Right cardiac atrium (tissue), 5 donors: ENCODE data around the gene MCTS1. TPM values are rescaled to one million over a fixed set of nuclear protein-coding genes. Genes with fewer than 3 reads are reported as not detected.

Experiments
- ATAC-seq, 2 donors: fragments of 200-7000 bp; cut with Tn5 transposase; one replicate each; pipeline versions ENCODE4 v1.8.0 to v1.9.1; 2020; ENCODE audit warnings: moderate library complexity in 2 of 2, mild to moderate bottlenecking in 1 of 2
- DNase-seq, 3 donors: peaks; one replicate each; pipeline ENCODE4 v3.0.0-alpha.2; 2020
- H3K27ac ChIP-seq: one replicate; pipeline ENCODE4 v1.5.1; 2013; ENCODE audit warnings: mild to moderate bottlenecking, low read length, control low read depth, moderate library complexity
- H3K27me3 ChIP-seq: one replicate; pipeline ENCODE4 v1.6.1; 2013; ENCODE audit not compliant: control insufficient read depth, insufficient read depth
- H3K4me1 ChIP-seq: one replicate; pipeline ENCODE4 v1.6.1; 2013; ENCODE audit warnings: low read length; ENCODE audit not compliant: control insufficient read depth, insufficient read depth
- H3K4me3 ChIP-seq: one replicate; pipeline ENCODE4 v1.5.1; 2013; ENCODE audit warnings: low read length, control low read depth
- H3K9me3 ChIP-seq: one replicate; pipeline ENCODE4 v1.6.1; 2013; ENCODE audit warnings: low read length; ENCODE audit not compliant: control insufficient read depth
- WGBS: extraction: QIAGEN DNeasy Blood & Tissue Kit; methylation state at CpG from one replicate; pipeline ENCODE4 v1.1.7; 2013; 5-methylcytosine and 5-hydroxymethylcytosine counted together
- intact Hi-C, 4 donors: fragments of 100-400 bp; cut with DNase I; formaldehyde crosslinking; loops; one replicate each; pipeline versions ENCODE4 v1.11.0 to v1.14.0; 2022 to 2023
- long read RNA-seq, 4 donors: library from polyadenylated mRNA; unstranded; transcript quantifications; one replicate each; pipeline ENCODE4 v2.0.0, GENCODE V29; 2020 to 2021
- polyA plus RNA-seq: library from polyadenylated mRNA; stranded (reverse); fragments of 200-250 nt; gene quantifications from one replicate; pipeline ENCODE4 v1.2.3, GENCODE V29; 2013
- total RNA-seq, 4 donors: library from RNA; stranded (reverse); fragmentation: NEBNext Ultra II Directional; extraction: Animal tissue kit (Norgen Biotek cat#: 25700); gene quantifications; one replicate each; pipeline ENCODE4 v1.2.1, GENCODE V29; 2021
- donor health status: healthy with polysubstance abuse.
- donor health status: DM: no; HTN: yes; CAD: no.
- donor health status: DM: no; HTN: no; CAD: no.
- donor health status: DM: no; HTN: yes; CAD: no; lungs with severe emphysema.
- donor health status: DM: yes; HTN: yes; CAD: no.

MCTS1 gene
- total RNA-seq (10 to 100 TPM; 27.4 to 34.0 (median 28.8) TPM), polyA plus RNA-seq (48.0 TPM)
- long read RNA-seq, donor 1, transcript MCTS1-202 (6 exons, 1,018 nt) = major isoform, 11 of 26 reads
- long read RNA-seq, donor 1, partial matches to known transcripts = 0 of 26 reads
- long read RNA-seq, donor 1, other reads (novel, unspliced or antisense) = 13 of 26 reads
- long read RNA-seq, donor 2, transcript MCTS1-202 (6 exons, 1,018 nt) = major isoform, 9 of 13 reads
- long read RNA-seq, donor 2, partial matches to known transcripts = 0 of 13 reads
- long read RNA-seq, donor 2, other reads (novel, unspliced or antisense) = 2 of 13 reads
- long read RNA-seq, donor 3, partial matches to known transcripts = 0 of 21 reads
- long read RNA-seq, donor 3, other reads (novel, unspliced or antisense) = 15 of 21 reads
- long read RNA-seq, donor 4, transcript MCTS1-202 (6 exons, 1,018 nt) = major isoform, 5 of 12 reads
- long read RNA-seq, donor 4, partial matches to known transcripts = 0 of 12 reads
- long read RNA-seq, donor 4, other reads (novel, unspliced or antisense) = 4 of 12 reads

DNA sequence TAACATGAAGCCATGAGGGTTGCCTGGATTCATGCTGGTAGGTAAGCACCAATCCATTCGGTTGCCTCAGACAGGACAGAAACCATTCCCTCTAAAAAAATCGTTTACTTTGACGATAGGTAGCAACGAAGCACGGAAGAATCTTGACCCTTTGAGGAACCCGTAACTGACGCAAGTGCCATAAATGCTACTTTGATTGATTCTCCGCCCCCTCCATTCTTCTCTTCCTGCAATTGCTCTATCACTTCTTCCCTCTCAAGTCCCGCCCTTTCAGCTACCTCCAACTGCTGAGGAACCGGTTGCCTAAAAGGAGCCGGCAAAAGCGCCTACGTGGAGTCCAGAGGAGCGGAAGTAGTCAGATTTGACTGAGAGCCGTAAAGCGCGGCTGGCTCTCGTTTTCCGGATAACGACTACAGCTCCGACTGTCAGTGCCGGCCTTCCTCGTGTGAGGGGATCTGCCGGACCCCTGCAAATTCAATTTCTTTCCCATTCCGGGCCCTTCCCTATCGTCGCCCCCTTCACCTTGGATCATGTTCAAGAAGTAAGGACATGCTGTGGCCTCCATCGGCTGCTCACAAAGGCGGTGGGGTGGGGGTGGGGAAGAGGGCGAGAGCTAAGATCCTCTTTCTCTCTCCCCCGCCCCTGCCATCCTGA is at the start of gene MCTS1:
TSS of gene MCTS1 (plus strand) at position 395 of the 654 bp plus-strand sequence. CDS start at position 531, 136 bp downstream.
- Histone ChIP-seq H3K27ac (peak within 1 kb of the TSS; percentile 96), H3K27me3 (no peaks in the 10 kb centered on the region), H3K4me3 (peak within 1 kb of the TSS; percentile 98), H3K4me1 (no peaks in the 10 kb centered on the region), H3K9me3 (no peaks in the 10 kb centered on the region)
- under 1% methylated on average over 30 of the region's 31 CpGs for WGBS
- DNase-seq (peak; percentile 84 to 91 (median 89)), ATAC-seq (peak; percentile 98)
- intact Hi-C loops = loop anchor here in 1 of 4 donors (10.0 kb wide), 1 partner anchor 49 kb away; no protein-coding TSS in a partner anchor

DNA sequence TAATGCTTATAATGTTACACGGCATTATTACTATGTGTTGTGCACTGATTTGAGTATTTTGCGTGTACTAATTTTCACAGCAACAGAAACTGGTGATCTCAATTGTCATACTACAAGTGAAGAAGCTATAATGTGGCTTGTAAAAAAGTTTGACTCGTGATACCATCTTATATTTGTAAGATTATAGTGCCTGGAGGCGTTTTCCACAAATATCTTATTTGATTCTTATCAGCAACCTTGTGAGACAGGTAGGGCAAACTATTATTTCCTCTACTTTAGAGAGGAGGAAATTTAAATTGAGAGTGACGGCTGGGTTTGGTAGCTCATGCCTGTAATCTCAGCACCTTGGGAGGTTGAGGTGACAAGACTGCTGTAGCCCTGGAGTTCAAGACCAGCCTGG is 47.6 kb upstream of the MCTS1 start:
- Histone ChIP-seq H3K4me1 (no peaks in the 10 kb centered on the region), H3K27ac (no peak overlapping the region), H3K9me3 (no peaks in the 10 kb centered on the region), H3K27me3 (no peaks in the 10 kb centered on the region), H3K4me3 (no peak overlapping the region)
- 92% methylated on average over 5 of the region's 5 CpGs for WGBS
- ATAC-seq = no peak
- intact Hi-C loops = loop anchor here in 1 of 4 donors (10.0 kb wide), 1 partner anchor 49 kb away; the partner anchor contains the start of gene MCTS1
- no peak for DNase-seq

GRCh38 chrX:120559804-120560203 is 44.1 kb upstream of the MCTS1 start:
- ATAC-seq = no peak
- intact Hi-C loops = loop anchor here in 1 of 4 donors (10.0 kb wide), 1 partner anchor 45 kb away; the partner anchor contains the start of gene MCTS1
- under 1% methylated on average over 7 of the region's 7 CpGs for WGBS
- H3K4me3 ChIP-seq = peak overlapping the region; percentile 82
- H3K27ac ChIP-seq = peak overlapping the region; percentile 88
- no peak for DNase-seq
- no peaks in the 10 kb centered on the region for H3K27me3 ChIP-seq
- H3K9me3 ChIP-seq = no peaks in the 10 kb centered on the region
- H3K4me1 ChIP-seq = peaks cover 2% of the 10 kb centered on the region

GRCh38 chrX:120560405-120560841 is 43.5 kb upstream of the MCTS1 start:
- Histone ChIP-seq H3K27me3 (no peaks in the 10 kb centered on the region), H3K4me1 (peaks cover 2% of the 10 kb centered on the region), H3K4me3 (peak overlapping the region; percentile 82), H3K9me3 (no peaks in the 10 kb centered on the region), H3K27ac (peak overlapping the region; percentile 88)
- DNase-seq (peak in 1 of 3 donors; percentile 53), ATAC-seq (peak; percentile 22 to 27)
- intact Hi-C loops = no loop called here
- WGBS = 0% methylated on average over 10 of the region's 10 CpGs

DNA sequence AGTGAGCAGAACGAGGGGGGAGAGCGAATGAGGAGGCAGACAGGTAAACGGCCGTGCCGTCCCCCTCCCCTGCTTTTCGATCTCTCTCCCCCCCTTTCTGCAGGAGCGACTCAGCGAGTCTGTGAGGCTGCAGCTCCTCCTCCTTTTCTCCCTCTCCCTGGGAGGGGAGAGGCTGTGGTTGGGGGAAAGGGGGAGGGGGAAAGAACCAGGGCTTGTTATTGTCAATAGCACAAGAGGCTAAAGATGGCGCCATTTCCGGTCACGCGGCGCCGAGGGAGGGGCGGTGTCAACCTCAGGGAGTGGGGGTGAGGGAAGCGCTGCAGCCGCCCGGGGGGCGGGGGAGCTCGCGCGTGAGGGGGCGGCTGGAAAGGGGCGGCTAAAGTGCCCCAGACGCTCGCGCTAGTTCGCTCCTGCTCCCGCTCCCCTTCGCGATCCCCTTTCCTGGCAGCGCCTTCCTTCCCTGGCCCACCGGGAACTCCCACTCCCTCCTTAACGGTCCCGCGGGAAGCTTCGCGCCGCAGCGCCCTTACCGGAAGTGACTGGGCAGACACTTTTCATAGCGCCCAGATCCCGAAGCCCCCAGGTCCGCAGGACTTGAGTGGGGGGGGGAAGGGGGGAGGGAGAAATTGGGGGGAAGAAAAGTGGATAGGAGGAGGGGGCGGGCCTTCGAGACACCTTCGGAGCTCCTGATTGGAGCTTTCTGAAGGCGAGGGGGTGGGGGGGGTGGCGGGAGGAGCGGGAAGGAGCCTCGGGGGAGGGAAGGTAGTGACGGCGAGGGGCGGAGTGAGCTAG is 42.9 kb upstream of the MCTS1 start, which contains the start of gene CUL4B:
TSS of gene CUL4B (minus strand) at position 121 of the 792 bp plus-strand sequence. CDS start 324 bp downstream, outside the sequence.
- Histone ChIP-seq H3K4me3 (peak within 1 kb of the TSS; percentile 86), H3K9me3 (no peaks in the 10 kb centered on the region), H3K27ac (peak within 1 kb of the TSS; percentile 99), H3K27me3 (no peaks in the 10 kb centered on the region), H3K4me1 (peaks cover 2% of the 10 kb centered on the region)
- DNase-seq = peak; percentile 91 to 97 (median 97)
- ATAC-seq = peak; percentile 96 to 98
- under 1% methylated on average over 48 of the region's 54 CpGs for WGBS
- intact Hi-C loops = no loop called here

- Histone ChIP-seq H3K4me3 (peak overlapping the region; percentile 86), H3K27me3 (no peaks in the 10 kb centered on the region), H3K9me3 (no peaks in the 10 kb centered on the region), H3K27ac (peak overlapping the region; percentile 87), H3K4me1 (peaks cover 2% of the 10 kb centered on the region)
- intact Hi-C loops = no loop called here
- no peak for DNase-seq
- ATAC-seq = no peak
- 6% methylated on average over 12 of the region's 12 CpGs for whole genome bisulfite sequencing
Measured at GRCh38 chrX:120561634-120562568, 42.0 kb upstream of the MCTS1 start.

DNA sequence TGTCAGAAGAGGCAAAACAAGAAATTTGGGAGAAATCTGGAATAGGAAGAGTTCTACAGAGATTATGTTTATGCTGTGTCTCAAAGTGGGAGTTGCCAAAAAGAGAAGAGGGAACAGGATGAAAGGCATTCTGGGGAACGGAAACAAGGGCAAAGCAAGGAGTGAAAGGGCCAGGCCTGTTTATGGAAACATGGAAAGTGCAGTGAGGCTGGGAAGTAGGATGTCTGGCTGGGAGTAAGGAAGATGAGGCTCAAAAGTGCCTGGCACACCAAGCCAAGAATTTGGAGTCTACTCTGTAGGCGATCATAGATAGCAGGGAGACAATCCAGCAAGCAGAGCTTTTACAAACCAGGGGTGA is 41.4 kb upstream of the MCTS1 start:
- H3K4me3 ChIP-seq = no peak overlapping the region
- ATAC-seq (no peak), DNase-seq (no peak)
- H3K4me1 ChIP-seq = peaks cover 2% of the 10 kb centered on the region
- peak overlapping the region; percentile 85 for H3K27ac ChIP-seq
- no peaks in the 10 kb centered on the region for H3K27me3 ChIP-seq
- 39% methylated on average over 2 of the region's 2 CpGs for WGBS
- intact Hi-C loops = no loop called here
- H3K9me3 ChIP-seq = no peaks in the 10 kb centered on the region

DNA sequence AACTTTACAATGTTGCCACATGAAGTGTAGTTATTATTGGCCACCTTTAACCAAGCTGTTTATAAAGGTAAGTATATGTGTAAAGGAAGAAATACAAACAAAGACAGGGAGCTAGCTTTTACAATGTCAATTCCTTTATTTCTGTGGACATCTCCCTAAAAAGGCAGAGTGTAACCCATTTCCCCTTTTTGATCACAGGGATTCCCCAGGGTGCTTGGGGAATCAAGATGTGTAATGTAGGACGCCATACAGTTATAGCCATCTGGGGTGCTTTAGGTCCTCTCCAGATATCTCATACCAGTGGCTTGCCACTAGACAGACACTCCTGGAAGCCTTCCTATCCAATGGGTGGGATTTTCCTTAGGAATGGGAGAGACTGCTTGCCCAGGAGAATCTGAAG is 39.0 kb upstream of the MCTS1 start:
- WGBS = 82% methylated on average over 1 of the region's 1 CpG
- intact Hi-C loops = no loop called here
- DNase-seq = no peak
- no peaks in the 10 kb centered on the region for H3K27me3 ChIP-seq
- H3K27ac ChIP-seq = no peak overlapping the region
- no peak overlapping the region for H3K4me3 ChIP-seq
- no peak for ATAC-seq
- H3K4me1 ChIP-seq = peaks cover 2% of the 10 kb centered on the region
- no peaks in the 10 kb centered on the region for H3K9me3 ChIP-seq

- no peaks in the 10 kb centered on the region for H3K27me3 ChIP-seq
- intact Hi-C loops = no loop called here
- H3K4me1 ChIP-seq = peaks cover 2% of the 10 kb centered on the region
- no peak overlapping the region for H3K4me3 ChIP-seq
- no peak overlapping the region for H3K27ac ChIP-seq
- ATAC-seq (no peak), DNase-seq (no peak)
- H3K9me3 ChIP-seq = no peaks in the 10 kb centered on the region
- 97% methylated on average over 3 of the region's 3 CpGs for WGBS
Measured at GRCh38 chrX:120566817-120567216, 37.1 kb upstream of the MCTS1 start.

GRCh38 chrX:120568035-120568434 is 35.9 kb upstream of the MCTS1 start:
- H3K27me3 ChIP-seq = no peaks in the 10 kb centered on the region
- intact Hi-C loops = no loop called here
- H3K4me3 ChIP-seq = no peak overlapping the region
- H3K9me3 ChIP-seq = no peaks in the 10 kb centered on the region
- ATAC-seq (no peak), DNase-seq (no peak)
- no peak overlapping the region for H3K27ac ChIP-seq
- no peaks in the 10 kb centered on the region for H3K4me1 ChIP-seq
